ENCODE measurements around the gene SDK1.
"Not testable (repeated sequence)": the region's sequence is repeated elsewhere in the genome, so short reads cannot be mapped to it uniquely, and the experiment has no call there.

Gene SDK1

DNA sequence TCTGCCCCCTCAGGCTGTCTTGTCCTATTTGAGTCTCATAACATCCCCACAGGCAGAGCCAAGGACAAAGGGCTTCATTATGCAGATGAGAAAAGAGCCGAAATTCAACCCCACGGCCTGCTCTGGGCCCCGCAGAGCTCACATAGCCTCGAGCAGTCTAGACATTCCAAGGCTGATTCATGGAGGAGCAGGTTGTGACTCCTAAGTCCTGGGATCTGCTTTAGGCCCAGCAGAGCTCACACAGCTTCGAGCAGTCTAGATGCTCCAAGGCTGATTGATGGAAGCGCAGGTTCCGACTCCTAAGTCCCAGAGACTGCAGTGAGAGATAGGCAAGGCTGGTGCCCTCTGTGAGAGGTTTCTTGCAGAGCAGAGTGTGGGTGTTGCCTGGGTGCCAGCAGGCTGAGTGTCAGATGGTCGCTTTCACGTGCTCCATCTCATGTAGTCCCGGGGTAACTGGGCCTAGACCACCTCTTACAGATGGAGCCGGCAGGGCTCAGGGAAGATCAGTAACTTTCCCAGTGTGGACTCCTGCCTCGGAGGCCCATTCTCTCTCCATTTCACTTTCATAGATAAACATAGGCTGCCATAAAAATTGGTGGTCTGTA is 944.9 kb downstream of the SDK1 start:
- no peak for DNase-seq

DNA sequence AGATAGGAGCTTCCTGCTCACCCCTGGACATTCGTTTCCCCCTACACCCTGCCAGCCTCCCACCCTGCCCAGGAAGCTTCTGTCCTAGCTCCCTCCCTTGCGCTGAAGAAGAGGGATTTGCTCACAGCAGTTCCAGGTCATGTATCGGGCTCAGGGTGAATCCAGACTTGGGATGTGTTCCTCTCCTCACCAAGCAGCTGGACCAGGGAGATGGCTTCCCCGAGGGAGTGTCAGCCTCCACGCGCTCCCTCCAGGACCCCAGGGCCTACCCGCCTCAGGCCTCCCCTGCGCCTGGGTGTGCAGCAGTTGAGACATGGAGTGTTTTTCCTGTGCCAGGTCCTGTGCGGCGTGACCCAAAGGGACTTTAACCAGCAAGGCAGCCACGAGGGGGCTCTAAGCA is 945.5 kb downstream of the SDK1 start:
- DNase-seq, result no peak

DNA sequence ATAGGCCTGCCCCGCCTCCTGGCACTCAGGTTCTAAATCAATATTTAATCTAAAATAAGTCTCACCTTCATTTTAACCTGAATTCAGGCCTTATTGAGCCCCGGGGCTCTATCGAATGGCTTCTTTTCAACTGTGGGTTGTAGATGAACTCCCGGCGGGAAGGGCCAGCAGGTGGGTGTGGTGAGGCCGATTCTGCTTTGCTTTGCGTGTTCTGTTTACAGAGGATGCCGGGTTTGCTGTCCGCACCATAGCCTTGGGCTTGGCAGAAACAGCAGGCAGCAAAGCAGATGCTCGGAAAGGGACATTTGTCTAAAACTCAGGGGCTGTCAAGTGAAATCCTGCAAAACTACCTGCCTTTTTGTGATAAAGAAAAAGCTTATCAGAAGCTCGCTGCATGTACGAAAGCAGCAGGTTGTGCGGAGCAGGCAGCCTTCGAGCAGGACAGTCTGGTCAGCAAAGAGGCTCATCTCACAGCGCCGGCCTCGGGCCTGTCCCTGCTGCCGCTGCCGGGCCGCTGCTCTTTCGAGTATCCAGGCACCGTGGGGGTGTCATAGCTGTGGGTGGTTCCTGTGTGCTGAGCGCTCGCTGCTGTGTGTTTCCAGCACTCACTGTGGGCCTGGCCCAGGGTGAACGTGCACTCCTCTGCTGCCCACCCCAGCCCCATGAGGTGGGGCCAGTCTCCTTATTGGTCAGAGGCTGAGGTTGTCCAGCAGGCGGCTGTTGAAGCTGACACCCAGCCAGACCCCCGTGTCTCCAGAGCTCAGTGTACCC is 946.2 kb downstream of the SDK1 start:
- no peak for DNase-seq

DNA sequence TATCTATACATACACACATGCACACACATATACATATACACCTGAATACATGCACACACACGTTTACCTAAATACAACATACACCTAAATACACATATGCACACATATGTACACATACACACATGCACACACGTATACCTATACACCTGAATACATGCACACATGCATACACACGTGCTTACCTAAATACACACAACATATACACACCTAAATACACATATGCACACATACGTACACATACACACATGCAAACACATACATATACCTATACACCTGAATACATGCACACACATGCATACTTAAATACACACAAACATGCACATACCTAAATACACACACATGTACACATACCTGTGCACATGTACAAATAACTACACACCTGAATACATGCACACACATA is 947.2 kb downstream of the SDK1 start:
- DNase-seq, result no peak

DNA sequence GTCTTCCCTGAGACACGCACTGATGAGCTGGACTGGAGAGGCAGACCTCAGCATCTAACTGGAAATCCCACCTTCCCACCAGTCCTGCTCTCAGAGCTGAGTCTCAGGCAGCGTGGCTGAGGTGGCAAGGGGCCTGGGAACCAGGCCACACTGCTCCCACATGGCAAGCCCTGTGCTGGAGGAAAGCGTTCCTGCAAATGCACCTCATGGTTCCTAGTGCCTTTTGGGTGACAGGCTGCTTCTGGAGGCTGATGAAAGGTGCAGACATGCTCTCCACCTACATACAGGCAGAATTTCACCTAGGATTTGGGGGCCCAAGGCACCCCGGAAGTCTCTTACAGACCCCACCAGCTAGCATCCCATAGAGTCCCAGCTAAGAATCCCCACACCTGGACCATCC is 948.2 kb downstream of the SDK1 start:
- DNase-seq, result no peak

DNA sequence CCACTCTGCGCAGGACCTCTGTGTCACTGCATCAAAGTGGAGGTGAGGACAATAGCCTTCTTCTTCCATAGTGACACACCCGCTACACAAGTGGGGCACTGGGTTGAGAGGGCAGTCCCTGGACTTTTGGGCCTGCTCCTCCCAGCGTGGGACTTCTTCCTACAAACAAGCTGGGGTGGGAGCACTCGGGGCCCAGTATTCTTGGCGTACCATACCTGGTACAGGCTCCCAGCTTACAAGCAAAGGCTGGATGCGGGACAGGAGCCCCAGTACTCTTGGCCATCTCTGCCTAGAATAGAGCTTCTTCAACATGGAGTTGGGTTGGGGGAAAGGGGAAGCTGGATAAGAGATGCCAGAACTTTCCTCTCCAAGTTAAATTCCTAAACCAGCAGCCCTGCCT is 954.3 kb downstream of the SDK1 start:
- no peak for DNase-seq

DNA sequence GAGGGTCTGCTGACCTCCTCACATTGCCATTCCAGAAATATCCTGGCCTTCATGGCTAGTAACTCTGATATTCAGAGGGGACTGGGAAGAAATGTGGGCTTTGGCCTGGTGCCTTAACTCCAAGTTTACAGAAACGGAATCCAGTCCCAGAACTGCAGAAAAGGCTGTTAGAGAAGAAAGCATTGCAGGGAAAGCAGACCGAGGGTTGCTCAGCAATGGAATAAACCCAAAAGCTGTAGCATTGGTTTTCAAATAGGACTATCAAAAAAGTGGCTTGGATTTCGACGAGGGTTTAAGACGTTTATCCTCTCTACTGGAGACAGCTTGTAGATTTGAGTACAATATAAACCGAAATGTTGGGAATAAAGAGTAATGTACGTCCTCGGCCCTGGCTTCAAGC is 955.2 kb downstream of the SDK1 start:
- DNase-seq, result no peak

DNA sequence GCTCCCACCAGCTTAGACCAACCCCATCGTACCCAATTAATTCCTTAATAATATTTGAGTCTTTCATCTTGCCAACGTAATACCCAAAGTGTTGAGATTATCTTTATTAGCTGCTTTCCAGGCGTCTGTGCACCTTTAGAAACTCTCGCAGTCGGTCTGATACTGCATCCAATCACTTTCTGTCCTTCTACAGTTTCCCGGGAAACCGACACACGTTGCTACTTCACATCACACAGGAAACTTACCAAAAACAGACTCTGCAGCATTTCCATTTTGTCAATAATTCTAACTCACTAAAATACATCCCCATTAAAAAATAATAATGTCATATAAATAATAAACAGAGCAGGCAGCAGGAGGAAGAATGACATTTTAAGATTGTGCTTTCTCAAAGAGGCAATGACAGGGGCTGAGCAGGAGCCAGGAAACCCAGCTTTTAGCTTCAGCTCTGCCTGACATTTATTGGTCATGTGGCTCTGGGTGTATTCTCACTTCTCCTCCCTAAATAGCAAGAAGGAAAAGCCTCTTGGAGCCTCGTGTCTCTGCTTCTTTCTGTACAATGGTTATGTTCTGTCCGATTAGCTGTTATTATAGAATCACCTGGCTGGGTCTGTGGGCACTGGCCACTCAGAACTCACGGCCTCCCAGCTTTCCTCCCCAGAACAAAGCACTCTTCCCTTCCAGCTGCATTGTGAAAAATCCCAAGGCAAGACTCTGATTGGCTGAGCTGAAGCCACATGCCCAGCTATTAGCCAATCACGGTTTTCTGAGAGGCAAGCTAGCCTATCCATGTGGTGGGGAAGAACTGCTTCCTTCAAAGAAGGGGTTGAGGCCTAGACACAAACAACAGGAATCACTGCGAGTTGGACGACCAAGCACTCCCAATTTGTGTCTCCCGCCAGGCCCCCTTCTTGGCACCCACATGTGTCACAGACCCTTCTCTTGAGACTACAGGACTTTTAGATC is 956.4 kb downstream of the SDK1 start:
- no peak for DNase-seq

DNA sequence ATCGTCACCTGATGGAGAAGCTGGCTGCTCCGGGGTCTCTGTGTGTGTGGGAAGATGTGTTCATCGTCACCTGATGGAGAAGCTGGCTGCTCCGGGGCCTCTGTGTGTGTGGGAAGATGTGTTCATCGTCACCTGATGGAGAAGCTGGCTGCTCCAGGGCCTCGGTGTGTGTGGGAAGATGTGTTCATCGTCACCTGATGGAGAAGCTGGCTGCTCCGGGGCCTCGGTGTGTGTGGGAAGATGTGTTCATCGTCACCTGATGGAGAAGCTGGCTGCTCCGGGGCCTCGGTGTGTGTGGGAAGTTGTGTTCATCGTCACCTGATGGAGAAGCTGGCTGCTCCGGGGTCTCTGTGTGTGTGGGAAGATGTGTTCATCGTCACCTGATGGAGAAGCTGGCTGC is 959.1 kb downstream of the SDK1 start:
- DNase-seq, result not testable (repeated sequence)

DNA sequence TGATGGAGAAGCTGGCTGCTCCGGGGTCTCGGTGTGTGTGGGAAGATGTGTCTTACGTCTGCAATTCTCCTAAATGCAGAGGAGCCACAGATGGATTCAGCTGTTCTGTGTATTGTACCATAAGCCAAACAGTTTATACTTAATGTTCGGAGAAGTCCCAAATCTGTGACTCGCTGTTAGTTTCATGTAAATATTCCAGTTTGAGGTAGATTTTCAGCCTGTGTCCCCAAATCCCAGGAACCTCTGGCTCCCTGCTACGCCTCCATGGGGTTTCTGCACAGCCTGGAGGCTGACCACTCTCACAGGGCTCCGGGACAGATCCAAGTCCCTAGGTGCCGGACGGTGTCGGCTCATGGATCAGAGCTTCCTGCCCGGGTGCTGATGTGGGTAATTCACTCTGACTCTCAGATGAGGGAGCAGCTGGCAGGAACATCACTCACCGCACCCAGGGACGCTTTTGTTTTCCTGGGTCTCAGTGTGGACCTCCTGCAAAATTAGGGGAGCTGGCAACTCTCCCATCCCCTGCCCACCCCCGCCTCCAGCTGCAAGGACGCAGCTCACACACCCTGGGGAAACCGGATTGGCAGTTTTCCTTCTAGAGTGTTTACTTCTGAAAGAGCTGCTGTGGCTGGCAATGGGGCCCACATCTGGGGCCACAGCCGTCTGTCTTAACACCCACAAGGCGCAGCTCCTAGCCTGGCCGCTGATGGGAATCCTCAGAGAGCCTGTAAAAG is 960.0 kb downstream of the SDK1 start:
- DNase-seq, result no peak

DNA sequence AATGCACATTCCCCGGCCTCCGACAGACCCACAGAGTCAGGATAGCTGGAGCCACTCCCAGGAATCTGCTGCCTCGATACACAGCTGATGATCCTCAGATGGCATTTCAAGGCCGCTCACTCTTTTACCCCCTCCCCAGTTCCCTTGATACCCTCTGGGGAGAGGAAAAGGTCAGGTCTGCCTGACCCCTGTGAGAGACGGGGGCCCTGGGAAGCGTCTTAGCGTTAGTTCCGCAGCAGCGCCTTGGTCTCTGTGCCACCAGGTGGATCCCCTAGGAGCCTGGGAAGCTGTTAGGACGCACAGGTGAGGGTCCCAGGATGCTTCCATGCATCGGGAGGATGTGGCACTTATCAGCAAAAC is 960.5 kb downstream of the SDK1 start:
- no peak for DNase-seq

DNA sequence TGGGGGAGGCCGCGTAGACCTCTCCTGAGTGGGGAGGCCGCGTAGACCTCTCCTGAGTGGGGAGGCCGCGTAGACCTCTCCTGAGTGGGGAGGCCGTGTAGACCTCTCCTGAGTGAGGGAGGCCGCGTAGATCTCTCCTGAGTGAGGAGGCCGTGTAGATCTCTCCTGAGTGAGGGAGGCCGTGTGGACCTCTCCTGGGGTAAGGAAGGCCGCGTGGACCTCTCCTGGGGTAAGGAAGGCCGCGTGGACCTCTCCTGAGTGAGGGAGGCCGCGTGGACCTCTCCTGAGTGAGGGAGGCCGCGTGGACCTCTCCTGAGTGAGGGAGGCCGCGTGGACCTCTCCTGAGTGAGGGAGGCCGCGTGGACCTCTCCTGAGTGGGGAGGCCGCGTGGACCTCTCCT is 963.2 kb downstream of the SDK1 start:
- DNase-seq, result not testable (repeated sequence)

DNA sequence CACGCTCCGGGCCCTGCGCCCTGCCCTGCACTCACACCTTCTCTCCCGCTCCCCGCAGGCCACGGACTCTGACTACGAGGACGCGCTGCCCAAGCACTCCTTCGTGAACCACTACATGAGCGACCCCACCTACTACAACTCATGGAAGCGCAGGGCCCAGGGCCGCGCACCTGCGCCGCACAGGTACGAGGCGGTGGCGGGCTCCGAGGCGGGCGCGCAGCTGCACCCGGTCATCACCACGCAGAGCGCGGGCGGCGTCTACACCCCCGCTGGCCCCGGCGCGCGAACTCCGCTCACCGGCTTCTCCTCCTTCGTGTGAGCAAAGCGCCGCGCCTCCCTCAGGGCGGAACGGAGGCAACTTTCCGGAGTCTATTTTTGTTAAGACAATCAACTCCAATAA is 964.0 kb downstream of the SDK1 start:
- no peak for DNase-seq

DNA sequence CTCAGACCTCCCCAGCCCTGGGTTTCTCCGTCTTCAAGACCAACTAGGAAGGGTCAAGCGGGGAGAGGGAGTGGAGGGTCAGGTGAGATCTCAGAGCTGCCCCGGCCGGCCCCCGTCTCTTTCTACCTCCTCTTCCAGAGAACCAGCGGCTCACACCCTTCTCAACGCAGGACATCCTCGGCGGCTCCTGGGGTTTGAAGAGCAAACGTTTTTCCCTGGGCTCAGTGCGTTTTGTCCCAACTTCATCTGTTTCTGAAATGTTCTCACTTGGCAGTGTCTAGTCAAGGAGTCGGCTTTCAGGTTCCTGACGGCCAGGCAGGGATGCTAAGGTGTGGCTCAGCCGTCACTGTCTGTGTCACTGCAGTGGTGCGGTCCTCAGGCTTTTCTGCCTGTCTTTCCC is 964.6 kb downstream of the SDK1 start:
- no peak for DNase-seq

DNA sequence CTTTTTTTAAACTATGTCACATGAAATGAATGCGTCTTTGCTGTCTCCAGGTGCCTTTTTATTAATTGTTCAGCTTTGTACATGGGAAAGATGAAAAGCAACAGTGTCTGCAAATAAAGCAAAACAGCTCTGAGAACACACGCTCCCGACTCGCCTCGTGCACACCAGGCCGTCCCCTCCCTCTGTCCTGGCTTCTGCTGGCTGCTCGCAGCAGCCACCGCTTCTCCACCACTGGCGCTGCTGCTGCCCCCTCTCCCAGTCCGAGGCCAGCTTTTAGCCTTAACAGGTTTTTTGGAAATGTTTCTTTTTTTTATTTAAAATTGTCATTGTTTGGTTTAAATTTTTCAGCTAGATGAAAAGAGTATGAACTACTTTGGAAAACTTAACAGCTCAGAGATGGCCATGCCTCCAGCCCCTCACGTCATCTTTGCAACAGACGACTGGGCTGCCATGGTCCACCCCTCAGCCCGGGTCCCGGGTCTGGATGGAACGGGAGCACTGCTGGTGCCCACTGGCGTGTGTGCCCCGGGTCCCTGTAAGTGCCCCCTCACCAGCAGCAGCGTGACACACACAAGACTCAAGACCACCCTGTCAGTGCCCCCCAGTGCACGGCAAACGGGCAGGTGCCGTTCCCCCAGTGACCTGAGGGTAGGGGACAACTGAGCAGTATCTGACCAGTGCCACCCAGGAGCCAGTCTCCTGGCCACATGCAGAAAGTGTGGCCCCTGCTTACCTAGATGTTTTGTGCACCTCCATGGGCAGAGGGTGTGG is 965.4 kb downstream of the SDK1 start:
- no peak for DNase-seq

DNA sequence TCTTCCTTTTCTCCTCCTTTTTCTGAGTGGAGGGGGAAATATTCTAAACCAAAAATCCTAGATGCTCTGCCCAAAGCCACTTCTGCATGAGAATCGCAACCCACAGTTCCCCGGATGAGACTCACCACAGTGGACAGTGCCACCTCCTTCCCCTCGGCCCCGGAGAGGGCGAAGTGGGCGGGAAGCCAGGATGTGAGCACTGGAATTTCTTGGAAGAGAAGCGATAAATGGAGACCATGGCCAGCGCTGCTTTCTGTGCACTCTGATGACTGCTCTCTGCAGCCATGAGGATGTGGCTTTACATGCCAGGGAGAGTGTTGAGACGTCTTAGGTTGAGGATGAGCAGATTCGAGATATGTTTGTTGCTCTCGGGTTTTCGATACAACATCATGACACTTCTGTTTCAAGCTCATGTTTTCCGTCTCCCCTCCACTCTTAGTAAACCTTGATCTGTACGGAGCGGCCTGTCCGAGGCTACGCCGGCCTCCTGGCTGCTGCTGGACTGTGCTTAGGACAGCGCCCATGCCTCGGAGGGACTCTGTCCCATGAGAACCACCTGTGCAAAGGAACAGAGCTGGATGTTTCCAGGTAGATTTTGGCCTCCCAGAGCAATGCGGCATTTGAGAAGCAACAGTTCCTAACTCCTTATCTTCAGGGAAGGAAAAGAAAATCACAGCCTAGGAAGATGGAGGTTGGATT is 966.4 kb downstream of the SDK1 start:
- no peak for DNase-seq

DNA sequence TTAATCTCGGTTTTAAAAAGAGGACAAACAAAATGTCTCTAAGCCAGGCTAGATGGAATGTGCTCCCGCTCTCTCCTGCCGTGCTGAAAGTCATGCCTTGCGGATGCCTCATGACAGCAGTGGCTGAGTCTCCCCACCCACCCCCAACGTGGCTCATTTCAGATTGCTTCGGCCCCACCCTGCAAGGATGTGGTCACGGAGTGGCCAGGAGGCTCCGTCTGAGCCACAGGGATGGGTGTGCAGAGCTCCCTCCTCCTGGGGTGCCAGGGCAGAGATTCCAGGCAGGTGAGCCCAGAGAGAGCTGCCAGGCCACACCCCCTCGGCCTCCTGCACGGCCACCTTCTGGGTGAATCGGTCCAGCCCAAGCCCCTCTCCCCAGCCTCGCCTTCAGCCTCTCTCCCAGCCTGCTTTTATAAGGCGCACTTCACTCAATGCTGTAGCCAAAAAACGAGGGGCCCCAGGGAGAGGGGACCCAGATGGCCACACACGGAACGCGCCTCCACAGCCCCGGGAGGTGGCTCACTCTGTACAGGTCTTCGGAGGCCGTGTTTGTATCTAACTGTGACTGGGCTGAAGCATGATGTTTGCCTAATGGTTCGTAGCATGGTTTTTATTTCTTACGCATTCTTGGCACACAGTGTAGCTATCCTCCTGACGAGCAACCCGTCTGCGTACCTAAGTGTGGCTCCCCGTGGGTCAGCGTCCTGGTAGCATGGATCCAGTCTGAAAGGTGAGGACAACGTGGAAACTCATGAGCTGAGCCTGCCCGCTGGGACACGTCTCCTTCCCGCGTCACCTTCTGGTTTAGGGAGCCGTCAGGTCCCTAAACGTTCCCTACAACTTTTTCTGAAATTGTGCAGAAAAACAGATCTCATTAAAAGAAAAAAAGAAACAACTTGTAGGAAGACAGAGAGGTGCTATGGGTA is 967.3 kb downstream of the SDK1 start:
- DNase-seq, result no peak

DNA sequence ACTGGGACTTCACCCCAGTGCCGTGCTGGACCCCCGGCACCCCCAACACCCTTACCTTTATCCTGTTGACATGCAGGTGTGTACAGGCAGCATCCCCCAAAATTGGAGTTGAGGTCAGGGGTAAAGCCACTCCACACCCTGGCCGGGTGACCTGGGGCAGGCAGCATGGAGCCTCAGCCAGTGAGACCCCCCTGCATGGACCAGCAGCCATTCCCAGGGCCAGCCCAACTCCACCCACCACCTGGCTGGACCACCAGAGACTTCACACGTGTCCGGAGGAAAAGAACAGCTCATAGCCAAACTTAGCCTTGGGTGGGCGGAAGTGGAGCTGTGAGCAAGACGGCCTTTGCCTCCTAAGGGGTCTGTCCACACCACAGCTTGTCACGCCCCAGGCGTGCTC is 968.0 kb downstream of the SDK1 start:
- no peak for DNase-seq

DNA sequence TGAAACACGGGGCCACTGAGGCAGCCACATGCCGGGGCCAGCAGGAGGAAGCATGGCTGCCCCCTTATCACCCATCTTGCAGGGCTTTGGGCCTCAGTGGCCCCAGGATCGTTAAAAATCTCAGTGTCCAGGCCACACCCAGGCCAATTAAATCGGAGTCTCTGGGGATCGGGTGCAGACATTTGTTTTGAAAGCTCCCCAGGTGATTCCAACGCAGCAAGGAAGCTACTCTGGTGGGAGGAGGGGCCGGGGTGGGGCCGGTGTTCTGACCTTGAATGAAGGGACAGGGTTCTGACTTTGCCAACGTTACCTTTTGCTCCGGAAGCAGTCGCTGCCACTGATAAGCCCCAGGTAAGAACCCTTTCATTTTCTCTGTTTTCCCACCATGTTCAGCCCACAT is 968.7 kb downstream of the SDK1 start:
- no peak for DNase-seq

DNA sequence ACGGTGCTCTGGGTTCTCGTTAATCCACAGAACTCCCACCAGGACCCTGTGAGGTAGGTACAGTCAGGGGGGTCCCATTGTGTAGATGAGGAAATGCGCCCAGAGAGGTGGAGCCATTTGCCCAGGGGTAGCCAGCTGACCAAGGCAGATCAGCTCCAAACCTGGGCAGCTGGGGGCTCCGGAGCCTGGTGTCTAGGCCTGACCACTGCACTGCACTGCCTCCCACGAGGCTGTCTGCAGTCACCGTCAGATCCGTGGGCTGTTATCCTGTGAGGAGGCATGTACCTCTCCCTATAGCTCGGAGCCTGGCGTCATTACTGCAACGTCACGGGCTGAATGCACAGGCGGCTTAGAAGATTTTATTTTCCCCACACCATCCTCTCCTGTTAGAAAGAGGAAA is 969.2 kb downstream of the SDK1 start:
- no peak for DNase-seq
